ENCODE data around the gene PCDHA1.

DNA sequence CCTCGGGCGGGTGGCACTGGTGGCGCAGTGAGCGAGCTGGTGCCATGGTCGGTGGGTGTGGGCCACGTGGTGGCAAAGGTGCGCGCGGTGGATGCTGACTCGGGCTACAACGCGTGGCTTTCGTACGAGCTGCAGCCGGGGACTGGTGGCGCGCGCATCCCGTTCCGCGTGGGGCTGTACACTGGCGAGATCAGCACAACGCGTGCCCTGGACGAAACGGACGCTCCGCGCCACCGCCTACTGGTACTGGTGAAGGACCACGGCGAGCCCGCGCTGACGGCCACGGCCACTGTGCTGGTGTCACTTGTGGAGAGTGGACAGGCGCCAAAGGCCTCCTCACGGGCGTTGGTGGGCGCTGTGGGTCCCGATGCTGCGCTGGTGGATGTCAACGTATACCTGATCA lies 22.9 kb downstream of the PCDHA1 start:
- TF ChIP-seq CTCF (conservative IDR thresholded peaks at IDR 0.05; ENCODE audit: low read length) (no peak), EZH2phosphoT487 (IDR thresholded peaks at IDR 0.05; ENCODE audit: borderline replicate concordance, low read depth, low read length) (no peak)
